ENCODE measurements around the gene RPS24. TPM values are rescaled to one million over a fixed set of nuclear protein-coding genes. Genes with fewer than 3 reads are reported as not detected.

The RPS24 gene
- total RNA-seq (2022; extraction: Qiagen RNA extraction), result 2,701 to 3,323 TPM (median 3,034 TPM) in 5 replicates

GRCh38 chr10:78033637-78034470 is at the start of gene RPS24:
Gene RPS24 (plus strand): TSS chr10:78033863. CDS start chr10:78033902, 39 bp downstream.

GRCh38 chr10:78029269-78030226 is 4.1 kb upstream of the RPS24 start, which contains the start of gene POLR3A:
Gene POLR3A (minus strand): TSS chr10:78029515. CDS start chr10:78029407, 108 bp downstream.

Other genes starting within 250 kb of the RPS24 start
- gene DLG5, start 107.1 kb upstream of the RPS24 start, total RNA-seq (2022; extraction: Qiagen RNA extraction), result 30.4 to 42.7 TPM (median 36.6 TPM) in 5 replicates
- 12.1 to 15.4 TPM (median 12.9 TPM) in 5 replicates for gene POLR3A, start 4.3 kb upstream of the RPS24 start, total RNA-seq (2022; extraction: Qiagen RNA extraction)